Activated CD8-positive, alpha-beta T cell treated with anti-CD3 and anti-CD28 coated beads for 36 hours (primary cell): ENCODE results near the gene MVD. TPM values are rescaled to one million over a fixed set of nuclear protein-coding genes. Genes with fewer than 3 reads are reported as not detected.

Experiments used
- ATAC-seq: fragments of 200-7000 bp; cut with Tn5 transposase; one replicate; pipeline ENCODE4 v1.10.0; 2021; ENCODE audit warnings: mild to moderate bottlenecking, moderate library complexity
- CTCF ChIA-PET: fragments of 350-600 bp; sonication (Branson Sonifier 250); formaldehyde crosslinking; loops from one replicate; lab custom pipeline; 2021; ENCODE audit warnings: antibody characterized with exemption; lab: Charles Lee
- POLR2A ChIA-PET: fragments of 350-600 bp; sonication (Branson Sonifier 250); formaldehyde crosslinking; loops from one replicate; lab custom pipeline; 2021; ENCODE audit warnings: antibody characterized with exemption; lab: Charles Lee
- DNase-seq: peaks from one replicate; pipeline ENCODE4 v3.0.0-alpha.2; 2020
- H3K27ac Mint-ChIP-seq: one replicate; pipeline ENCODE4 v1.8.0; 2021; ENCODE audit warnings: mild to moderate bottlenecking, mixed read lengths
- H3K27me3 Mint-ChIP-seq: one replicate; pipeline ENCODE4 v1.8.0; 2021; ENCODE audit warnings: mixed read lengths
- H3K36me3 Mint-ChIP-seq: one replicate; pipeline ENCODE4 v1.8.0; 2021; ENCODE audit warnings: low read depth, mixed read lengths
- H3K4me1 Mint-ChIP-seq: one replicate; pipeline ENCODE4 v1.8.0; 2021; ENCODE audit warnings: low read depth, mixed read lengths
- H3K4me3 Mint-ChIP-seq: one replicate; pipeline ENCODE4 v1.8.0; 2021; ENCODE audit warnings: mild to moderate bottlenecking, moderate library complexity, mixed read lengths
- H3K9me3 Mint-ChIP-seq: one replicate; pipeline ENCODE4 v1.8.0; 2021; ENCODE audit warnings: mixed read lengths
- intact Hi-C: fragments of 100-400 bp; cut with micrococcal nuclease; formaldehyde crosslinking; loops from one replicate; pipeline ENCODE4 v1.10.0; 2022
- total RNA-seq, 2 experiments: library from RNA; stranded (reverse); gene quantifications; one replicate each; pipeline ENCODE4 v1.2.3, GENCODE V29; 2021
- TF ChIP-seq, protein P1 (sequence below): fragments of 200-600 bp; IDR thresholded peaks from one replicate; pipeline ENCODE4 v1.8.0; 2022; ENCODE audit warnings: antibody characterized with exemption, mild to moderate bottlenecking

Gene MVD
- total RNA-seq, 2 experiments from 2014 or later, result 83.1 to 89.9 TPM

DNA sequence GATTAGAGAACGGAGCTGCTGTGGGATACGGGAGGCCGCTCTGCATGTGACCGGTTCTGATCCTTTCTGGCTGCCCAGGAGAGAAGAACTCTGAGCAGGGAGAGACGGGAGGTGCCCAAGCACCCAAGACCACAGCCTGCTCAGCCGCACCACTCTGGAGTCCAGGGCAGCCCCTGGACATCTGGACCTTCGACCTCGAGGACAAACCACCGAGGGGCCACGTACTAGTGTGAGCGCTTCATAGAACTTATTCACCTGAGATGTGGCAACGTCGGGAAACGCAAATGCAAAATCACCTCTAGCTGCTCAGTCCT is 37.4 kb upstream of the MVD start:
- TF ChIP-seq, protein P1, sequence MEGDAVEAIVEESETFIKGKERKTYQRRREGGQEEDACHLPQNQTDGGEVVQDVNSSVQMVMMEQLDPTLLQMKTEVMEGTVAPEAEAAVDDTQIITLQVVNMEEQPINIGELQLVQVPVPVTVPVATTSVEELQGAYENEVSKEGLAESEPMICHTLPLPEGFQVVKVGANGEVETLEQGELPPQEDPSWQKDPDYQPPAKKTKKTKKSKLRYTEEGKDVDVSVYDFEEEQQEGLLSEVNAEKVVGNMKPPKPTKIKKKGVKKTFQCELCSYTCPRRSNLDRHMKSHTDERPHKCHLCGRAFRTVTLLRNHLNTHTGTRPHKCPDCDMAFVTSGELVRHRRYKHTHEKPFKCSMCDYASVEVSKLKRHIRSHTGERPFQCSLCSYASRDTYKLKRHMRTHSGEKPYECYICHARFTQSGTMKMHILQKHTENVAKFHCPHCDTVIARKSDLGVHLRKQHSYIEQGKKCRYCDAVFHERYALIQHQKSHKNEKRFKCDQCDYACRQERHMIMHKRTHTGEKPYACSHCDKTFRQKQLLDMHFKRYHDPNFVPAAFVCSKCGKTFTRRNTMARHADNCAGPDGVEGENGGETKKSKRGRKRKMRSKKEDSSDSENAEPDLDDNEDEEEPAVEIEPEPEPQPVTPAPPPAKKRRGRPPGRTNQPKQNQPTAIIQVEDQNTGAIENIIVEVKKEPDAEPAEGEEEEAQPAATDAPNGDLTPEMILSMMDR, result no peak
- ChIA-PET CTCF (interaction anchor here (1.0 to 1.4 kb wide), 3 partner anchors 13 to 100 kb away, joined by 3 to 5 read pairs (median 3); no protein-coding TSS in a partner anchor), POLR2A (interaction anchor here (1.1 to 8.0 kb wide), 6 partner anchors 9 to 82 kb away, joined by 3 to 61 read pairs (median 8); partner anchors contain the start of genes MVD and SNAI3)
- no peaks in the 10 kb centered on the region for H3K27me3 Mint-ChIP-seq
- peaks cover 38% of the 10 kb centered on the region for H3K36me3 Mint-ChIP-seq
- no peaks in the 10 kb centered on the region for H3K9me3 Mint-ChIP-seq
- peak overlapping the region; percentile 97 for H3K27ac Mint-ChIP-seq
- no peak for ATAC-seq
- DNase-seq, result no peak
- peaks cover 49% of the 10 kb centered on the region for H3K4me1 Mint-ChIP-seq
- intact Hi-C loops, result no loop called here
- H3K4me3 Mint-ChIP-seq, result peak overlapping the region; percentile 94

DNA sequence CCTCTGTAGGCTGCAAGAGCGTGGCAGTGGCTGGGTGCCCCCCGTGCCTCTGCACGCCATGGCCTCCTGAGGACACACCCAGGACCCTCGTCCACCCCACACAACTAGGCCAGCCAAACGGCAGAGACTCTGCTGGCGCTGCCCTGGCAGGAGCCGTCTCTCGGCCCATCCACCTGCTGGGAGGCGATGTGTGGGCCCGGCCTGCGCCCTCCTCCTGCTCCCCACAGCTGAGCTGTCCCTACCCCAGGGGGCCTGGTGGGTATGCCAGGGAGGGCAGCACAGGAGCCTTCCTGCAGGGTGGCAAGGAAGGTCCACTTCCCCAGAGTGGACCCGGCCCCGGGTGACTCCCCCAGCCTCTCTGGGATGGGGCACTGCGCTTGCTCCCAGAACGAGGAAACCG is 36.3 kb upstream of the MVD start:
- H3K4me1 Mint-ChIP-seq, result peaks cover 41% of the 10 kb centered on the region
- H3K36me3 Mint-ChIP-seq, result peaks cover 37% of the 10 kb centered on the region
- DNase-seq (no peak), ATAC-seq (no peak)
- TF ChIP-seq, protein P1, result no peak
- ChIA-PET POLR2A (interaction anchor here (2.4 to 8.0 kb wide), 2 partner anchors 12 to 18 kb away, joined by 9 to 61 read pairs; partner anchors contain the start of gene SNAI3), CTCF (no interaction called here)
- no peak overlapping the region for H3K4me3 Mint-ChIP-seq
- H3K9me3 Mint-ChIP-seq, result no peaks in the 10 kb centered on the region
- intact Hi-C loops, result no loop called here
- H3K27ac Mint-ChIP-seq, result no peak overlapping the region
- H3K27me3 Mint-ChIP-seq, result no peaks in the 10 kb centered on the region

DNA sequence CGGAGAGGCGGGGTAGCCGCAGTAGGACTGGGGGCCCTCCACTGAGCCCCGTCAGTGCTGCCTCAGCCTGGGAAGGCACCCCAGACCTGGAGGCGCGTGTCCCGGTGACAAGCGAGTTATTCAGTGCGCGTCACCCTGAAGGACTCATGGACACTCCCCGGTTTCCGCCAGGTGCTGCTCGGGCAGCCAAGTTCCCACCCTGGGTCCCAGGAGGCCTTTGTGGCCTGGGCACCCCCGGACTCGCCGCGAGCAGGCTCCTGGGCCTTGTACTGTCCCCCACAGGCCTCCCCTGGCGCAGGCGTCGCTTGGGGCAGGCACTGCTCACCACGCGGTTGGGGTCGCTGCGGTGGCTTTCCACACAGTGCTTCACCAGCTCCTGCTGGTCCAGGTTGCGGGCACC is 35.8 kb upstream of the MVD start:
- no peaks in the 10 kb centered on the region for H3K9me3 Mint-ChIP-seq
- ChIA-PET CTCF (no interaction called here), POLR2A (interaction anchor here (0.9 kb wide), 1 partner anchor 52 kb away, joined by 3 read pairs; no protein-coding TSS in a partner anchor)
- ATAC-seq (no peak), DNase-seq (no peak)
- intact Hi-C loops, result no loop called here
- TF ChIP-seq, protein P1, result no peak
- H3K4me1 Mint-ChIP-seq, result peaks cover 37% of the 10 kb centered on the region
- no peaks in the 10 kb centered on the region for H3K27me3 Mint-ChIP-seq
- peaks cover 37% of the 10 kb centered on the region for H3K36me3 Mint-ChIP-seq
- no peak overlapping the region for H3K4me3 Mint-ChIP-seq
- no peak overlapping the region for H3K27ac Mint-ChIP-seq

DNA sequence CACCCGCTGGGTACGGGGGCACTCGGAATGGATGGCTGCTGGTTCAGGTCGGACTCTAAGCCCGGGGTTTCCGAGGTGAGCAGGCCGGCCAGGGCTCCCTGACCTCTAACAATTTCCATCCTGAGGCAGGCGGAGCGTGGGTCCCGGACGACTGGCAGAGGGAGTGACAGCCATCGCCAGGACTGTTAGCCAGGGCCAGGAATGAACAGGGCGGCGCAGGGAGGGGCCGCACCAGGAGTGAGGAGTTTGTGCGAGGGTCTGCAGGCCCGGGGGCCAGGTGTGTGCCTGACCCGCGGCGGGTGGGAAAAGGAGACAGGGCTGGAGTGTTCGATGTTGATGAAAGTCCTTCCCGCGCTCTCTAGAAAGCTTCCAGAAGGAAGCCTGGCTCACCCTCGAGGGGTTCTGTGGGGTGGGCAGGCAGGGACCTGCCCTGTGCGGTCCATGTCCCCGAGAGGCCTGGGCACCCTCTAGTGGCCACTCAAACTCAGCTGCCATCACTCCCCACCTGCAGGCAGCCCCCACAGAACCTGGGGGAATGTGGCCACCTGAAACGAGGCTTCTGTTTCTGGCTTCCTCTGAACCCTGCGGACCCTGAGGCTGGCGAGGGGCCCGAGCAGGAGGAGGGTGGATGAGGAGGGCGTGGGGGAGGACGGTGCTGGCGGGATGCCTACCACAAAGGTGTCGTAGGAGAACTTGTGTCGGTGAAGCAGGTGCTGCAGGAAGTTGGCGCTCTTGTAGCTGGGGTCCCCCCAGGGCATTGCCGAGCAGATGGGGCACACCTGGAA is 35.1 kb upstream of the MVD start:
- intact Hi-C loops, result no loop called here
- peaks cover 39% of the 10 kb centered on the region for H3K4me1 Mint-ChIP-seq
- DNase-seq, result peak; percentile 49
- H3K4me3 Mint-ChIP-seq, result no peak overlapping the region
- ChIA-PET POLR2A (interaction anchor here (0.9 kb wide), 1 partner anchor 52 kb away, joined by 3 read pairs; no protein-coding TSS in a partner anchor), CTCF (no interaction called here)
- peaks cover 34% of the 10 kb centered on the region for H3K36me3 Mint-ChIP-seq
- H3K27ac Mint-ChIP-seq, result no peak overlapping the region
- TF ChIP-seq, protein P1, result peak; percentile 56
- H3K9me3 Mint-ChIP-seq, result no peaks in the 10 kb centered on the region
- no peaks in the 10 kb centered on the region for H3K27me3 Mint-ChIP-seq
- no peak for ATAC-seq
